ENCODE data around the gene TPD52L2. TPM values are rescaled to one million over a fixed set of nuclear protein-coding genes. Genes with fewer than 3 reads are reported as not detected.

TPD52L2 gene
- total RNA-seq, 2 experiments from 2014 or later, result 54.0 to 56.3 TPM

DNA sequence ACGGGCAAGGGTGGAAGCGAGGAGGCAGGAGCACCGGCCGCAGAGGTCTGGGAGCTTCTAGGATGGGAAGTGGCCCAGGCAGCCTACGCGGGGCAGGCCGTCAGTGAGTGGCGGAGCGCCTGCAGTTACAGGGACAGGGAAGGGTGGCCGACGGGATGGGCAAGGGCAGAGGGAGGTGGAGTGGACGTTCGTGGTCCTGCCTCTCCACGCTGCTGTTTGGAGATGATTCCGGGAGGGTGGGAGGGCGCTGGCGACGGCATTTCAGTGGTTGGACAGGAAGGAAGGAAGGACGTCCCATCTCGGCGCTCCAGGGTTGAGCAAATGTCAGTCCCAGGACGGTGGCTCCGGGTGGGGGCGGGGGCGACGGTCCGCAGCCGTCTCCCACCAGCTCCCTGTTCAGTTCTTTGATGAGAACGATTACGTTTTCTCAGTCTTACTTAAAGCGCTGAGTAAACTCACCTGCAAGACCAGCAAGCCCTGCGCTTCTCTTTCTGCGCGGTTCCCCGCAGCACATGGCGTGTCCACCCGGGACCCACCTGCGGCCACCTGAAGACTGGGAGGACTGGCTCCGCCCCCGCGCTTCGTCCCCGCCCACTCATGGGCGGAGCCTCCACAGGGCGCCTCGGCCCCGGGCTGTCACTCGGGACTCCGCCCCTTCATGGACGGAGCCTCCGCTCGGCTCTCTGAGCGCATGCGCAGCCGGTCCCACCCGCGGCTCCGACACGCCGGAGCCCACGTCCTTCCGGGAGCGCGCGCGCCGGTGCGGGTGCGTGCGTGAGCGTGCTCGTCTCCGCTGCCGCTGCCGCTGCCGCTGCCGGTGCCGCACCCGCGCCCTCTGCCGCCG lies 29.5 kb downstream of the TPD52L2 start, which contains the start of gene DNAJC5:
DNAJC5 (plus strand) TSS at position 769 of the 844 bp plus-strand sequence. CDS start 33,220 bp downstream, outside the sequence.
- Mint-ChIP-seq H3K27me3 (no peaks in the 10 kb centered on the region), H3K27ac (peak within 1 kb of the TSS; percentile 98), H3K4me3 (peak within 1 kb of the TSS; percentile 95), H3K36me3 (ENCODE audit: low read depth) (peaks cover 37% of the 10 kb centered on the region), H3K4me1 (peaks cover 40% of the 10 kb centered on the region), H3K9me3 (ENCODE audit: low read depth) (no peaks in the 10 kb centered on the region)
- ChIA-PET CTCF (interaction anchor here (1.0 to 3.1 kb wide), 5 partner anchors 13 to 85 kb away, joined by 3 to 15 read pairs (median 5); partner anchors contain the start of genes PRPF6, SAMD10 and TPD52L2), POLR2A (interaction anchor here (0.5 kb wide), 1 partner anchor 28 kb away, joined by 5 read pairs; no protein-coding TSS in a partner anchor)
- intact Hi-C loops (cut with DNase I, micrococcal nuclease), result loop anchor here (1.0 to 5.0 kb wide), 12 partner anchors 21 to 1772 kb away; partner anchors contain the start of genes TPD52L2 (in 2 of the 2), ARFRP1 (in 1 of the 2), GMEB2 (in 1 of the 2) and LSM14B (in 1 of the 2)
- DNase-seq, result peak; percentile 98
- ATAC-seq, result peak; percentile 86

- POLR2A ChIA-PET, result interaction anchor here (0.5 kb wide), 1 partner anchor 29 kb away, joined by 5 read pairs; no protein-coding TSS in a partner anchor
- CTCF ChIA-PET, result interaction anchor here (0.6 to 3.1 kb wide), 11 partner anchors 12 to 89 kb away, joined by 3 to 15 read pairs (median 5); partner anchors contain the start of genes PRPF6, SAMD10 and TPD52L2
Measured at GRCh38 chr20:63895202-63895951, 30.3 kb downstream of the TPD52L2 start.

DNA sequence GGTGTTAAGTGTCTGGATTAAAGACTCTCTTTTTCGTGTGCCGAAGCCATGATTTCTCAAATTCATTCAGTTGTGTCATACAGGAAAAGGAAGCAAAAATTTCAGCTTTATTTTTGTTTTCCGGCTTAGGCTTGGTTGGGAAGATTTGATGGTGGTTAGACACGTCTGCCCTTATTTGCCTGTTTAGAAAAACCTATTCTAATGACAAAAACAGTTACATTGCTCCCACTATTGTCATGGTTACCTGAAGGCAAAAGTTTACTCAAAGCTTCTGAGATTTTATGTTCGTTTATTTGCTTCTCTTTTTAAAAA lies 30.8 kb downstream of the TPD52L2 start:
- ChIA-PET CTCF (interaction anchor here (0.6 to 3.1 kb wide), 10 partner anchors 12 to 182 kb away, joined by 3 to 15 read pairs (median 4); partner anchors contain the start of genes PRPF6, SAMD10 and TPD52L2), POLR2A (interaction anchor here (0.7 kb wide), 1 partner anchor 27 kb away, joined by 4 read pairs; no protein-coding TSS in a partner anchor)
- H3K27ac Mint-ChIP-seq, result peak overlapping the region; percentile 98
- H3K36me3 Mint-ChIP-seq (ENCODE audit: low read depth), result peaks cover 33% of the 10 kb centered on the region
- H3K4me1 Mint-ChIP-seq, result peaks cover 51% of the 10 kb centered on the region
- no peak for DNase-seq
- intact Hi-C loops (cut with DNase I, micrococcal nuclease), result loop anchor here (1.0 to 5.0 kb wide), 9 partner anchors 61 to 1773 kb away; partner anchors contain the start of genes GMEB2 (in 1 of the 2), LSM14B (in 1 of the 2), PRPF6 (in 1 of the 2) and RTEL1 (in 1 of the 2)
- H3K9me3 Mint-ChIP-seq (ENCODE audit: low read depth), result no peaks in the 10 kb centered on the region
- ATAC-seq, result no peak
- no peaks in the 10 kb centered on the region for H3K27me3 Mint-ChIP-seq
- peak overlapping the region; percentile 95 for H3K4me3 Mint-ChIP-seq

More at GRCh38 chr20:63895202-63895951, 30.3 kb downstream of the TPD52L2 start:
- peak overlapping the region; percentile 98 for H3K27ac Mint-ChIP-seq
- H3K9me3 Mint-ChIP-seq (ENCODE audit: low read depth), result no peaks in the 10 kb centered on the region
- no peaks in the 10 kb centered on the region for H3K27me3 Mint-ChIP-seq
- ATAC-seq (no peak), DNase-seq (no peak)
- H3K4me1 Mint-ChIP-seq, result peaks cover 46% of the 10 kb centered on the region
- H3K36me3 Mint-ChIP-seq (ENCODE audit: low read depth), result peaks cover 34% of the 10 kb centered on the region
- peak overlapping the region; percentile 95 for H3K4me3 Mint-ChIP-seq
- intact Hi-C loops (cut with DNase I, micrococcal nuclease), result loop anchor here (1.0 to 5.0 kb wide), 8 partner anchors 62 to 1773 kb away; partner anchors contain the start of genes GMEB2 (in 1 of the 2), LSM14B (in 1 of the 2), RTEL1 (in 1 of the 2) and TCEA2 (in 1 of the 2)

DNA sequence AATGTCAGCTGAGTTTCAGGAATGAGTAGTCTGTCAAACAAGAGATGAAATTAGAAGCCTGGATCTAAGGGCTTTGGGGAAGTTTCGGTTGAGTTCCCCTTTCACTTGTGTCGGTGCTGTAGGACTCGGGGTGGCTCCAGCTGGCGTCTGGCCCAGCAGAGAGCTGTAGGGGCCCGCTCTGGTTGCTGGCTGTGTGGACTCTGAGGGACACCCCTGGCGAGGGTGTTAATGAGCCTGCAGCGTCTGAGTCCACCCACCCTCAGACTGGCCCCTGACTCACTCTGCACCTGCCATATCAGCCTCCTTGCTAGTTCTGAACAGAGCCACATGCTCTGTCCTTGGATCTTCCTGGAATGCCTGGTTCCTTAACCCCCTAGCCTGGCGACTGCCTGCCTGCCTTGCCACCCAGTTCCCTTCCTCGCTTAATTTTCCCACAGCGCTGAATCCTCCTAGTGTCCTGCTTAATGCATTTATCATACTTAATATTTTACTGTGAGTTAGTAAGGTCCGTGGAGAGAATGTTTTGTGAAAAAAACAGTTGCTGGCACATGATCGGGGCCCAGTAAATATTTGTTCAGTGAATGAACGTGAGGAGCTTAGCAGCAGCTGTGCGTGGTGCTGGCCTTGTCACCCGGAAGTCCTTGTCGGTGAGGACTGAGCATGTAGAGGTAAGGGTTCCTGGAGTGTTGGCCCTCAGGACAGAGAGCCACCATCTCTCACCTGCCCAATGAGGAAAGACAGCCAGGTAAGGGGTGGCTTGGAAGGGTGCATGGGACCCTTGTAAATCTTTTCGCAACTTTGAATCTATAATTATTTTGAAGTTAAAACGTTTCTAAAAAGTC lies 31.4 kb downstream of the TPD52L2 start:
- intact Hi-C loops (cut with DNase I, micrococcal nuclease), result loop anchor here (1.0 to 5.0 kb wide), 2 partner anchors 76 to 85 kb away; partner anchors contain the start of gene PRPF6 (in 1 of the 2)
- H3K4me3 Mint-ChIP-seq, result peak overlapping the region; percentile 95
- ATAC-seq, result peak; percentile 52

GRCh38 chr20:63897978-63898561 lies 33.0 kb downstream of the TPD52L2 start:
- peaks cover 35% of the 10 kb centered on the region for H3K36me3 Mint-ChIP-seq (ENCODE audit: low read depth)
- intact Hi-C loops (cut with DNase I, micrococcal nuclease), result loop anchor here in 1 of 2 experiments (5.0 kb wide), 1 partner anchor 74 kb away; no protein-coding TSS in a partner anchor
- no peak overlapping the region for H3K4me3 Mint-ChIP-seq
- ChIA-PET CTCF (no interaction called here), POLR2A (no interaction called here)
- ATAC-seq, result no peak
- H3K9me3 Mint-ChIP-seq (ENCODE audit: low read depth), result no peaks in the 10 kb centered on the region
- DNase-seq, result no peak
- H3K27me3 Mint-ChIP-seq, result no peaks in the 10 kb centered on the region
- H3K4me1 Mint-ChIP-seq, result peaks cover 69% of the 10 kb centered on the region
- H3K27ac Mint-ChIP-seq, result peak overlapping the region; percentile 66

More for the DNA sequence above, 31.4 kb downstream of the TPD52L2 start:
- CTCF ChIA-PET, result interaction anchor here (0.6 to 3.1 kb wide), 9 partner anchors 15 to 181 kb away, joined by 3 to 15 read pairs (median 5); partner anchors contain the start of genes PRPF6, SAMD10 and TPD52L2
- peaks cover 31% of the 10 kb centered on the region for H3K36me3 Mint-ChIP-seq (ENCODE audit: low read depth)
- POLR2A ChIA-PET, result interaction anchor here (0.7 kb wide), 1 partner anchor 28 kb away, joined by 4 read pairs; no protein-coding TSS in a partner anchor
- peak overlapping the region; percentile 98 for H3K27ac Mint-ChIP-seq
- peak; percentile 60 for DNase-seq
- no peaks in the 10 kb centered on the region for H3K9me3 Mint-ChIP-seq (ENCODE audit: low read depth)
- no peaks in the 10 kb centered on the region for H3K27me3 Mint-ChIP-seq
- H3K4me1 Mint-ChIP-seq, result peaks cover 56% of the 10 kb centered on the region

GRCh38 chr20:63898882-63899558 lies 34.0 kb downstream of the TPD52L2 start:
- intact Hi-C loops (cut with DNase I, micrococcal nuclease), result loop anchor here in 1 of 2 experiments (5.0 kb wide), 1 partner anchor 73 kb away; no protein-coding TSS in a partner anchor
- DNase-seq (peak; percentile 41), ATAC-seq (no peak)

DNA sequence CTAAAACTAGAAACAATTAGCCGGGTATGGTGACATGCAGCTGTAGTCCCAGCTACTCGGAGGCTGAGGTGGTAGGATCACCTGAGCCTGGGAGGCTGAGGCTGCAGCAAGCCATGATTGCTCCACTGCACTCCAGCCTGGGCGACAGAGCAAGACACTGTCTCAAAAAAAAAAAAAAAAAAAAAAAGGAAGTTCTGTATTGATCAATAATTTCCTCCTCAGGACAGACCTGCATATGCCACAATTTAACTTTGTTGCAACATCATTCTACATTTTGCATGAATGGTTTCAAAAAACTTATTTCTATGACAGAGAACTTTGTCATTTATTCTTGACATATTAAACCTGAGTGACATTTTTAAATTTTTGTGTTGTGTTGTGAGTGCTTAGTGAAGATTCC lies 35.3 kb downstream of the TPD52L2 start:
- POLR2A ChIA-PET, result no interaction called here
- Mint-ChIP-seq H3K27me3 (no peaks in the 10 kb centered on the region), H3K9me3 (ENCODE audit: low read depth) (no peaks in the 10 kb centered on the region)

More at GRCh38 chr20:63898882-63899558, 34.0 kb downstream of the TPD52L2 start:
- H3K4me1 Mint-ChIP-seq, result peaks cover 75% of the 10 kb centered on the region
- H3K9me3 Mint-ChIP-seq (ENCODE audit: low read depth), result no peaks in the 10 kb centered on the region
- no peaks in the 10 kb centered on the region for H3K27me3 Mint-ChIP-seq
- H3K27ac Mint-ChIP-seq, result peak overlapping the region; percentile 47
- POLR2A ChIA-PET, result no interaction called here
- CTCF ChIA-PET, result interaction anchor here (1.5 kb wide), 1 partner anchor 33 kb away, joined by 4 read pairs; no protein-coding TSS in a partner anchor
- H3K36me3 Mint-ChIP-seq (ENCODE audit: low read depth), result peaks cover 35% of the 10 kb centered on the region
- no peak overlapping the region for H3K4me3 Mint-ChIP-seq

DNA sequence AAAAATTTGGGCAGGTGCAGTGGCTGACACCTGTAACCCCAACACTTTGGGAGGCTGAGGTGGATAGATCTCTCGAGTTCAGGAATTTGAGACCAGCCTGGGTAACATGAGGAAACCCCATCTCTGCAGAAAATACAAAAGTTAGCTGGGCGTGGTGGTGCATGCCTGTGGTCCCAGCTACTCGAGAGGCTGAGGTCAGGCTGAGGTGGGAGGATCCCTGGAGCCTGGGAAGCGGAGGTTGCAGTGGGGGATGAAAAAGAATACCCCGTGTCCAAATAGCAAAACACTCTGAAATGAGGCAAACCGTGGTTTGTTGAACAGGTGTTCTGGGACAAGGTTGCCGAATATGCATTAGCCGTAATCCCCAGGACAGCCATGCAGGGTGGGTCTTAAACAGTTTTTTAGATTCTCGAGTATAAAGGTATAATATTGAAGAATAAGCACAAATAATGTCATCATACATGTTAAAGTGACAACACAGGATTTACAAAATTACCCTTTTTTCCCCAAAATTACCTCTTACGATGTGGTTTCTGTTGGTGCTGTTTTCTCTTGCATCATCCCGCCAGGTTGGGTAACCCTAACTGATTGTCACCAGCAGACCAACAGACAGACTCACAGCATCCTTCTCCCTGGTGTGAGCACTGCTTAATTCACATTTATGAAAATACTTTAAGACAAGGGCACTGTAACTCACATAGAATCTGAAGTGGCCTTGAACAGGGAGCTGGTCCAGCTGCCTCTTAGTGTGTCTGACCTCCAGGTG lies 38.9 kb downstream of the TPD52L2 start:
- H3K27me3 Mint-ChIP-seq, result no peaks in the 10 kb centered on the region
- no peak overlapping the region for H3K4me3 Mint-ChIP-seq
- H3K36me3 Mint-ChIP-seq (ENCODE audit: low read depth), result peaks cover 10% of the 10 kb centered on the region
- no peak for ATAC-seq
- ChIA-PET POLR2A (interaction anchor here (0.6 kb wide), 1 partner anchor 25 kb away, joined by 7 read pairs; no protein-coding TSS in a partner anchor), CTCF (interaction anchor here (0.5 kb wide), 1 partner anchor 26 kb away, joined by 3 read pairs; no protein-coding TSS in a partner anchor)
- no peaks in the 10 kb centered on the region for H3K9me3 Mint-ChIP-seq (ENCODE audit: low read depth)
- peaks cover 53% of the 10 kb centered on the region for H3K4me1 Mint-ChIP-seq
- H3K27ac Mint-ChIP-seq, result no peak overlapping the region
- no peak for DNase-seq
- intact Hi-C loops (cut with DNase I, micrococcal nuclease), result loop anchor here (5.0 to 10.0 kb wide), 2 partner anchors 33 to 221 kb away; no protein-coding TSS in a partner anchor

More for the DNA sequence above, 35.3 kb downstream of the TPD52L2 start:
- CTCF ChIA-PET, result interaction anchor here (1.5 to 1.8 kb wide), 2 partner anchors 32 to 34 kb away, joined by 4 to 5 read pairs; no protein-coding TSS in a partner anchor
- no peak overlapping the region for H3K4me3 Mint-ChIP-seq
- no peak for ATAC-seq
- intact Hi-C loops (cut with DNase I, micrococcal nuclease), result loop anchor here (5.0 to 10.0 kb wide), 2 partner anchors 37 to 224 kb away; no protein-coding TSS in a partner anchor
- peaks cover 75% of the 10 kb centered on the region for H3K4me1 Mint-ChIP-seq
- H3K36me3 Mint-ChIP-seq (ENCODE audit: low read depth), result peaks cover 35% of the 10 kb centered on the region
- no peak for DNase-seq
- no peak overlapping the region for H3K27ac Mint-ChIP-seq
